Heart left ventricle (tissue), 13 donors: Measurements from ENCODE around the gene STYXL1.

Experiments used
- CTCF ChIP-seq, 12 donors: fragments of 200-600 bp; sonication (generic) in 4 of 12; IDR thresholded peaks; one replicate each; pipeline versions ENCODE4 v1.5.0 to v1.8.0; 2018 to 2022; ENCODE audit warnings: antibody characterized with exemption in 12 of 12, mild to moderate bottlenecking in 5 of 12
- POLR2A ChIP-seq, 2 donors: fragments of 450-650 bp; IDR thresholded peaks; one replicate each; pipeline ENCODE4 v1.6.1; 2017; ENCODE audit warnings: antibody characterized with exemption in 2 of 2, mild to moderate bottlenecking in 2 of 2, moderate library complexity in 2 of 2
- donor health status: ischemic (EF 13 %, LVEDD 7.1; RV severe dilation, severe dysfunction).
- donor health status: DM: no; HTN: yes; CAD: no.
- donor health status: DM: no; HTN: no; CAD: no.
- donor health status: ischemic (EF 25% LVEDD 6.9; RV normal size, moderate dysfunction).
- donor health status: ischemic (EF 25% LVEDD 5.7; RV mildly dilated, moderate dysfunction).
- donor health status: ischemic (EF 35%, LVEDD 5.7; RV mildly dilated, moderate dysfunction).
- donor health status: nonischemic (EF 11% LVEDD 7.7; RV severe dilation, severe dysfunction).
- donor health status: DM: yes; HTN: yes; CAD: no.
- donor health status: PGD.
- donor health status: ischemic (EF 29% LVEDD 5.4; RV normal size, mild dysfunction).
- donor health status: nonischemic (EF 23%, LVEDD 6.1; RV moderate dilation, normal function).

DNA sequence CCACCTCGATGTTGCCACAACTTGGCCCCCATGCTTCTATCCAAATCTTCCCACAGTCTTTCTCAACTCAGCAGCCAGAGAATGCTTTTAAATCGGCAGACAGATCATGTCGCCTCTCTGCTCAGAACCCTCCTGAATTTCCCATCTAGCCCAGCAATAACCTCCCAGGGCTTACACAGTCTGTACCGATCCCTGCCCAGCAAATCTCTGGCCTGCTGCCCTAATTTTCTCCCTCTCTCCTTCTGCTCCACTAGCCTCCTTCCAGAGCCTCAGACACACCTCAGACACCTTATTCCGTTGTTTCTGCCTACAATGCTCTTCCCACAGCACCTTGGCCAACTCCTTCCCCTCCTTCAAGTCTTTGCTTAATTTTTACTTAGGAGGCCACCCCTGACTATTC is 32.4 kb upstream of the STYXL1 start:
- TF ChIP-seq CTCF (IDR thresholded peaks at IDR 0.05): no peak
- TF ChIP-seq POLR2A (IDR thresholded peaks at IDR 0.05): no peak
